WTC11 (cell line): ENCODE data around the gene SLC40A1. TPM values are rescaled to one million over a fixed set of nuclear protein-coding genes. Genes with fewer than 3 reads are reported as not detected.

ENCODE experiments used
- ATAC-seq: fragments of 200-7000 bp; cut with Tn5 transposase; 2 replicates; pipeline ENCODE4 v1.10.0; 2021; ENCODE audit warnings: mild to moderate bottlenecking, moderate library complexity
- CTCF ChIA-PET: fragments of 300-600 bp; sonication (Branson Sonifier 250); formaldehyde crosslinking; loops from one replicate; lab custom pipeline; 2021; ENCODE audit warnings: antibody characterized with exemption; lab: Charles Lee
- POLR2A ChIA-PET: fragments of 350-600 bp; sonication (Branson Sonifier 250); formaldehyde crosslinking; loops from one replicate; lab custom pipeline; 2021; ENCODE audit warnings: antibody characterized with exemption; lab: Charles Lee
- DNase-seq: peaks from one replicate; pipeline ENCODE4 v3.0.0; 2021; ENCODE audit warnings: low spot score
- H3K27ac Mint-ChIP-seq: 2 replicates; pipeline ENCODE4 v1.8.0; 2021; ENCODE audit warnings: mixed read lengths
- H3K27me3 Mint-ChIP-seq: 2 replicates; pipeline ENCODE4 v1.8.0; 2021; ENCODE audit warnings: low read depth, mild to moderate bottlenecking, moderate library complexity, mixed read lengths
- H3K36me3 Mint-ChIP-seq: 2 replicates; pipeline ENCODE4 v1.8.0; 2021; ENCODE audit warnings: mixed read lengths
- H3K4me1 Mint-ChIP-seq: 2 replicates; pipeline ENCODE4 v1.8.0; 2022; ENCODE audit warnings: mixed read lengths
- H3K4me3 Mint-ChIP-seq: 2 replicates; pipeline ENCODE4 v1.8.0; 2021; ENCODE audit warnings: mild to moderate bottlenecking, moderate library complexity, mixed read lengths
- H3K9me3 Mint-ChIP-seq: 2 replicates; pipeline ENCODE4 v1.8.0; 2021; ENCODE audit warnings: mixed read lengths
- AFF4 ChIP-seq: sonication (generic); formaldehyde crosslinking; IDR thresholded peaks from 2 replicates; pipeline ENCODE4 v1.8.1; 2023; ENCODE audit warnings: mild to moderate bottlenecking, missing genetic modification reagents, borderline replicate concordance
- ESRRA ChIP-seq: sonication (generic); formaldehyde crosslinking; IDR thresholded peaks from 2 replicates; pipeline ENCODE4 v1.8.1; 2022; ENCODE audit warnings: mild to moderate bottlenecking, missing genetic modification reagents, borderline replicate concordance
- JAZF1 ChIP-seq: fragments of 250-450 bp; sonication (Bioruptor Pico); IDR thresholded peaks from 2 replicates; pipeline ENCODE4 v1.9.0; 2021; ENCODE audit warnings: moderate library complexity, mild to moderate bottlenecking, inconsistent platforms
- MYBL2 ChIP-seq: sonication (generic); formaldehyde crosslinking; IDR thresholded peaks from 2 replicates; pipeline ENCODE4 v1.8.1; 2023; ENCODE audit warnings: mild to moderate bottlenecking, moderate library complexity, missing genetic modification reagents
- OVOL2 ChIP-seq: fragments of 250-450 bp; sonication (Bioruptor Pico); IDR thresholded peaks from 2 replicates; pipeline ENCODE4 v1.9.0; 2021; ENCODE audit warnings: mild to moderate bottlenecking, borderline replicate concordance
- RORB ChIP-seq: fragments of 250-450 bp; sonication (Bioruptor Pico); IDR thresholded peaks from 2 replicates; pipeline ENCODE4 v1.9.0; 2021; ENCODE audit warnings: mild to moderate bottlenecking
- SMAD4 ChIP-seq: sonication (generic); formaldehyde crosslinking; IDR thresholded peaks from 2 replicates; pipeline ENCODE4 v1.8.0; 2022; ENCODE audit warnings: mild to moderate bottlenecking, missing genetic modification reagents
- SOX15 ChIP-seq: fragments of 250-450 bp; sonication (Bioruptor Pico); IDR thresholded peaks from 2 replicates; pipeline ENCODE4 v1.9.0; 2021; ENCODE audit warnings: mild to moderate bottlenecking
- TP53 ChIP-seq: sonication (generic); formaldehyde crosslinking; IDR thresholded peaks from 2 replicates; pipeline ENCODE4 v1.8.1; 2023; ENCODE audit warnings: mild to moderate bottlenecking, missing genetic modification reagents
- ZMAT4 ChIP-seq: fragments of 250-450 bp; sonication (Bioruptor Pico); IDR thresholded peaks from 2 replicates; pipeline ENCODE4 v1.9.0; 2021; ENCODE audit warnings: mild to moderate bottlenecking
- total RNA-seq: library from RNA; stranded (reverse); gene quantifications from 3 replicates; pipeline ENCODE4 v1.2.3, GENCODE V29; 2021
- TF ChIP-seq, protein P1 (sequence below): fragments of 250-450 bp; sonication (Bioruptor Pico); conservative IDR thresholded peaks from 2 replicates; pipeline ENCODE4 v1.9.0; 2021; ENCODE audit warnings: mild to moderate bottlenecking
- TF ChIP-seq, protein P2 (sequence below): sonication (generic); formaldehyde crosslinking; IDR thresholded peaks from 2 replicates; pipeline ENCODE4 v1.8.1; 2022; ENCODE audit warnings: missing genetic modification reagents, borderline replicate concordance
- TF ChIP-seq, protein P3 (sequence below): fragments of 250-450 bp; sonication (Bioruptor Pico); IDR thresholded peaks from 2 replicates; pipeline ENCODE4 v1.9.0; 2021; ENCODE audit warnings: moderate library complexity, mild to moderate bottlenecking, inconsistent platforms, borderline replicate concordance

Gene SLC40A1
- total RNA-seq, 1 experiment from 2014 or later: 0.57 TPM

DNA sequence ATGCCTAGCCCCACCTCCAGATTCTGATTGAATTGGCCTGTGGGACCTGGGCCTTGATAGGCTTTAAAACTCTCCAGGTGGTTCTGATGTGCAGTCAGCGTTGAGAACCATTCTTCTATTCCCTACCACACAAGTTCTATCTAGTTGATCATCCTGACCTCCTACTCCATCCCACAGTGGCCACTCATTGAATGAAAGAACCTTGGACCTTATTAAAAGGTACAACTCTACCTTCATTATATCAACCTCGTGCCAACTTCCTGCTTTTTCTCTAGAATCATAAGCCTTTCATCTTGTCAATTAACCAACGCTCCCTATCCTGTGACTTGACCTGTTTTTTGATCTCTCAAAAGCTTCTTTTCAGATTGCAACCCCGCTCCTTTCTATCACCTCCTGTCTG lies 55.8 kb downstream of the SLC40A1 start:
- CTCF ChIA-PET: no interaction called here

DNA sequence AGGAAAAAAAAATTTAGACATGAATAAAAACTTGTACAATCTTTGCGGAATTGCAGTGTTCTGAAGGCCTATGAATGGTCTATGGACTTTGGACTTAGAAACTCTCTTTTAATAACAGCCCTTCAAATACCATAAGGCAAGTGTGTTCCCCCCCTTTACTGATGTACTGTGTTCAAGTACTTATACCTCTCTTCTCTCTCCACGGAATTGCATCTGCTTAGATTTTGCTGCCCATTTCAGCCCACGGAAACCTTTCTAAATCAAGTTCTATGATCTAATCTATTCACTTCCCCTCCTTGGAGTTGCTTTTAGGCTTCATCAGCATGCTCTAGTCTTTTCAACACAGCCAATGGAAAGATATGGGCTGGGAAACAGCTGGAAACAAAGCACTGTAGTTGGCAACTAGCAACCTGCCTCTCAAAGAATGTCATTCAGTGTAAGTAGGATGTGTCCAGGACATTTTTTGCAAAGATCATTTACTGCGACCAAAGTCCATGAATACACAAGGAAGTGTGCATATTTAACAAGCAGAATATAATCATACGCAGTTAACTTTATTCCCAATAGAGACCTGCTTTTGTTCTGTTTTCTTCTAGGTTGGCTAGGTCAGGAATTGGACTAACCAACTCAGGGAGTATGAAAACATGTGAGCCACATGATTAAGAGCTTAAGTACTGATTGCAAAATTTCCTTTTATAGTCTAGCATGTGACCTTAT lies 58.0 kb downstream of the SLC40A1 start:
- POLR2A ChIA-PET: no interaction called here
- Mint-ChIP-seq H3K36me3 (no peaks in the 10 kb centered on the region), H3K27ac (no peak overlapping the region), H3K4me3 (no peak overlapping the region)
- TF ChIP-seq, protein P1, sequence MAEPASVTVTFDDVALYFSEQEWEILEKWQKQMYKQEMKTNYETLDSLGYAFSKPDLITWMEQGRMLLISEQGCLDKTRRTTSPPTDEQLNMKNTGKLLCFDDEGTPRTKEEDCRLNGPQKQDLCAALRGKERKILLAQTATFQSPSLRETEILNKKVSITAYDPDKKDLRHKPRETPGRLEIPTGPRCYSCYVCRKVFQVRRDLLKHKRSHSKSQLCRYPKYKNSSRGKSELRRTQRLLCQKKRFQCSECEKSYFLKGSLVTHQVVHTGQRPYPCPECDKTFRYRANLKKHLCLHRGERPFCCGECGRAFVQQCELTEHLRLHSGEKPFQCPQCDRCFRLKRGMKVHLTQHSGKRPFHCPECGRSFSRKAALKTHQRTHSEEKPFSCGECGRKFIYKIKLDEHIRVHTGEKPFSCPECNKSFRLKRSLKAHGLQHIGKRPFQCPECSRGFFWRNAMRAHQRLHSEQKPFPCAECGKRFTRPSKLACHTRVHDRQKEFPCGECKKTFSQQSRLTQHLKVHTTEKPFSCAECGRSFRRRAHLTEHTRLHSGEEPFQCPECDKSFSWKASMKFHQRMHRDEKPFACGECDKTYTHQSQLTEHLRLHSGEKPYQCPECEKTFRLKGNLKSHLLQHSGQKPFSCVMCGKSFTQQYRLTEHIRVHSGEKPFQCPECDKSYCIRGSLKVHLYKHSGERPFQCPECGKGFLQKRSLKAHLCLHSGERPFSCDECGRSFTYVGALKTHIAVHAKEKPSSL: no peak
- TF ChIP-seq, protein P2, sequence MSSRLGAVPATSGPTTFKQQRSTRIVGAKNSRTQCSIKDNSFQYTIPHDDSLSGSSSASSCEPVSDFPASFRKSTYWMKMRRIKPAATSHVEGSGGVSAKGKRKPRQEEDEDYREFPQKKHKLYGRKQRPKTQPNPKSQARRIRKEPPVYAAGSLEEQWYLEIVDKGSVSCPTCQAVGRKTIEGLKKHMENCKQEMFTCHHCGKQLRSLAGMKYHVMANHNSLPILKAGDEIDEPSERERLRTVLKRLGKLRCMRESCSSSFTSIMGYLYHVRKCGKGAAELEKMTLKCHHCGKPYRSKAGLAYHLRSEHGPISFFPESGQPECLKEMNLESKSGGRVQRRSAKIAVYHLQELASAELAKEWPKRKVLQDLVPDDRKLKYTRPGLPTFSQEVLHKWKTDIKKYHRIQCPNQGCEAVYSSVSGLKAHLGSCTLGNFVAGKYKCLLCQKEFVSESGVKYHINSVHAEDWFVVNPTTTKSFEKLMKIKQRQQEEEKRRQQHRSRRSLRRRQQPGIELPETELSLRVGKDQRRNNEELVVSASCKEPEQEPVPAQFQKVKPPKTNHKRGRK: no peak
- TF ChIP-seq JAZF1 (CRISPR knock-in tag) (no peak), SOX15 (CRISPR knock-in tag) (no peak), ESRRA (CRISPR knock-in tag) (no peak)
- TF ChIP-seq, protein P3, sequence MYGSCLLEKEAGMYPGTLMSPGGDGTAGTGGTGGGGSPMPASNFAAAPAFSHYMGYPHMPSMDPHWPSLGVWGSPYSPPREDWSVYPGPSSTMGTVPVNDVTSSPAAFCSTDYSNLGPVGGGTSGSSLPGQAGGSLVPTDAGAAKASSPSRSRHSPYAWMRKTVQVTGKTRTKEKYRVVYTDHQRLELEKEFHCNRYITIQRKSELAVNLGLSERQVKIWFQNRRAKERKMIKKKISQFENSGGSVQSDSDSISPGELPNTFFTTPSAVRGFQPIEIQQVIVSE: no peak
- TF ChIP-seq, all 79 proteins: peak for 0
- no peak for ATAC-seq
- CTCF ChIA-PET: no interaction called here
- H3K27me3 Mint-ChIP-seq: no peaks in the 10 kb centered on the region
- no peaks in the 10 kb centered on the region for H3K9me3 Mint-ChIP-seq
- peaks cover 5% of the 10 kb centered on the region for H3K4me1 Mint-ChIP-seq
- no peak for DNase-seq

More for the DNA sequence above, 55.8 kb downstream of the SLC40A1 start:
- ATAC-seq (no peak), DNase-seq (no peak)
- H3K27me3 Mint-ChIP-seq: no peaks in the 10 kb centered on the region
- peaks cover 2% of the 10 kb centered on the region for H3K4me1 Mint-ChIP-seq
- no peaks in the 10 kb centered on the region for H3K9me3 Mint-ChIP-seq
- POLR2A ChIA-PET: no interaction called here
- H3K27ac Mint-ChIP-seq: no peak overlapping the region
- no peaks in the 10 kb centered on the region for H3K36me3 Mint-ChIP-seq
- no peak overlapping the region for H3K4me3 Mint-ChIP-seq
- TF ChIP-seq TP53 (CRISPR knock-in tag) (no peak), AFF4 (CRISPR knock-in tag) (no peak), MYBL2 (no peak), OVOL2 (CRISPR knock-in tag) (no peak), SMAD4 (CRISPR knock-in tag) (no peak), RORB (CRISPR knock-in tag) (no peak), ZMAT4 (CRISPR knock-in tag) (no peak)
